Measurements from ENCODE around the gene MAGI1. TPM values are rescaled to one million over a fixed set of nuclear protein-coding genes. Genes with fewer than 3 reads are reported as not detected.
"Not testable (repeated sequence)": the region's sequence is repeated elsewhere in the genome, so short reads cannot be mapped to it uniquely, and the experiment has no call there.

The MAGI1 gene
- total RNA-seq, 1 experiment from 2014 or later, result 0.93 TPM

DNA sequence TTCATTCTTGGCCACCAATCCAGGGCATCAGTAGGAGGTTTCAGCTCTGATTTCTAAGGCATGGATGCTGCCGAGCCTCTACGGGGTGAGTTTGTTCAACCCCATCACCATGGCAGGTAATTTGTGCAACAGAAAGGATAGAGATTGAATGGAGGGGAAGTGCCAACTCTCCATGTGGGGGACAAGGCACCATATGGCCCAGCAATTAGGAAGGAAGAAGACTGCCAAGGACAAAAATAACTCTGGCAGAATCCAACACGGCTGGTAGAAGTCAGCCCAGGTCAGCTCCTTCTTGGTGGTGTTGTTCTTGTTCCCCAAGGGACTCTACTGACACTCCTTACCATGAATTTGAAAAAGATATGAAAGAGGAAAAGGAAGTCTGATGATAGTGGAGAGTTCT, 503.9 kb downstream of the MAGI1 start:
- DNase-seq (ENCODE audit: low spot score), result no peak

DNA sequence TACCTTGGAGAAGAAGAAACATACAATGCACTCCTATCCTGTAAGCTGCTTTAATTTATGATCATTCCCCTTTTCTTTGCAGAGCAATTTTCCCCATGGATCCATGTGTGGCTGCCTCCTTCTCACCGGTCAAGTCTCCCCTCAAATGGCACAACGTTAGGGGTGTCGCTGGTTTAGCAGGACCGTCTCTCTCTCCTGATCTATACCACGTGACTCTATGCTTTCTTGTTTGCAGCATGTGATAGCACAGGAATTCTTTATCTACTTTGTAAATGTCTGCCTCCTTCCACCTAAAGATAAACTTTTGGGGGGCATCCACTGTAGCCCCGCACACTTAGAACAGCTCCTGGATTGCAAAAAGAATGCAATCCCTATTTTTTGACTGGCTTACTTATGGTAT, 506.0 kb downstream of the MAGI1 start:
- DNase-seq (ENCODE audit: low spot score), result no peak

DNA sequence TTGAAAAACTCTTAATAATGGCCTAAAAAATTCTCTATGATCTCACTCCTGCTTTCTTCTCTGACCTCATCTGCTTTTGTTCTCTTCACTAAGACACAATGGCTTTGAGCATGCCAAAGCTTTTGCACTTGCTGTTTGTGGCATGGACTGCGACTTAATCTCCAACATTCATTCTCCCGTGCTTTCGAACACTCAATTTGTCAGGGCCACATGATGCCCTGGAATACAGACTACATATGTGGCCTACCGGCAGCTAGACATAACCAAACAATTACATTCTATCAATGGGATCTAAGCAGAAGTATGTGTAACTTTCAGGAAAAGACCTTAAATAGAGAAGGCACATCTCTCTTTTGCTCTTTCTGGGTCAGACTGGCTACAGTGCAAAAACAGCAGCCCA, 506.5 kb downstream of the MAGI1 start:
- no peak for DNase-seq (ENCODE audit: low spot score)

DNA sequence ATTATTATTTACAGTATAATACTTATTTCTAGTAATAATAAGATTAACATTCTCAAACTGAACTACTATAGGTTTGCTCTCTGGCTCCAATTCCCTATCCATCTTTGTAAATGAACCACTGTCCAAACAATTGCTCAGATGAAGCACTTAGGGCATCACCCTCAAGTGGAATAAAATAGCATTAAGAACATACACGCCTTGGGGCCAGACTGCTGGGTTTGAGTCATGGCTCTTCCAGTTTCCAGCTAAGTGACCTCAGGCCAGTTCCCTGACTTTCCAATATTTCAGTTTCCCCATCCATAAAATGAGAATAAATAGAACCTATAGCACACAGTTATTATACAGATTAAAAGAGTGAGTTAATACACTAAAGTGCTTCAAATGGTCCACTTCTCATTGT, 507.2 kb downstream of the MAGI1 start:
- DNase-seq (ENCODE audit: low spot score), result no peak

DNA sequence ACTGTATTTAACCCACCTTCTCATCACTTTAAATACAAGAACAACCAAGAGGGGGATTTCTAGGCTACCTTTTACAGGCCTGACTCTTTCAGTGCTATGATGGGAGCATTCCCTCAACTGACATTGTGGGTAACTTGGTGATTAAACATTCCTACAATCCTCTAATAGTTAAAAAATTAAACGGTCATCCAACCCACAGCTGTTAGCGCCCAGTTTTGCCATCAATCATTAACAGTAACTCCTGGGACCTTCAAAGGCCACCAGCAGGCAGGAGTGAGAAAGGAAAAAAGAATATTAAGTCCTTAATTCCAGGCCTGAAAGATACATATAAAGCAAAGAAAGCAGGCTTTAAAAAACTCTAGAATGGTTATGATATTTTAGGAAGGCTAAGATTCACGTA, 512.1 kb downstream of the MAGI1 start:
- no peak for DNase-seq (ENCODE audit: low spot score)

DNA sequence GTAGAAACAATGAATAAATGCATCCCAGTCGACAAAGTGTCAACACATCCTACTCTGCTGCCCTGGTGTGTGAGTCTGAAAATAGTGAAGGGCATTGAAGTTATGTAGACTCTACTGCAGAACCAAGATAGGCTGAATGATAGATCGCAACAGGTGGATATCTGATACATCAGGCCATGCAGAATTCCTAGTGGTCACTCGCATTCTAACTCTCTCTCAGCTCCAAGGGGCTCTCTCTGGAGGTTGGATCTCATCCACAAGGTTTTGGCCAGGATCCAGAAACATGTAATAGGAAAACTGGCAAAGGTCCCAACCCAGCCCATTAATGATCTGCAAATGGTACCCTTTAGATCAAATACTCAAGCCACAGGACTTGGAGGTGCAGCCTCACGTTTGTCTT, 514.1 kb downstream of the MAGI1 start:
- no peak for DNase-seq (ENCODE audit: low spot score)

DNA sequence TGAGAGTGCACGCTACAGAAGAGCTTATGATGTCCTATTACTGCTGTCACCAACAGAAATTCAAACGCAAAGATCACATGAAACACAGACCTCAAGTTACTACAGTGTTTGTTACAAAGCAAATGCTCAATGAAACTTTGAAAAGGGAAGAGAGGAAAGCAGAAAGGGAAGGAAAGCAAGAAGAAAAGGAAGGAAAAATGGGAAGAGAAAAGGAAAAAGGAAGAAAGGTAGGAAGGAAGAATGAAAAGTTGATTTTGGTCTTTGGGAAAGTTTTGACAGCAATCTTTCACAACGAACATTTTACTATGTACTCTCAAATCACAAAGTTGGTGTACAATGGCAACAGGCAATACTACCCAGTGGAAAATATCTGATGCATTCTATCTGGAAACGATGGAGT, 514.8 kb downstream of the MAGI1 start:
- no peak for DNase-seq (ENCODE audit: low spot score)

DNA sequence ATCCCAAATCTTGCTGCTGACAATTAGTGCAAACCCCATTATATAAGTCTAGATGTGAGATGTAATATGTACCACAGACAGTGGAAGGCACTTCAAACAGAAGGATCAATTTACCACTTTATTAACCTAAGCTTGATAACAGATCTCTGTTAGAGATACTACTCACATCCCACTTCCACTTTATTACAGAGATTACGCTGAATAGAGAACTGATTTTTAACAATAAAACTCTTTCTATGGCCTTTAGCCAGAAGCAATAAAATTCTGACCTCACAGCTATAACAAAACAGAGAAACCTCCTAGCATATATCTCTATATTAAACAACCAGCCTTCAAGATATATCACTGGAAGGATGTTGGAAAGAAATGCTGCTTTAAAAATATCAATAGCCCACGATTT, 517.7 kb downstream of the MAGI1 start:
- no peak for DNase-seq (ENCODE audit: low spot score)

DNA sequence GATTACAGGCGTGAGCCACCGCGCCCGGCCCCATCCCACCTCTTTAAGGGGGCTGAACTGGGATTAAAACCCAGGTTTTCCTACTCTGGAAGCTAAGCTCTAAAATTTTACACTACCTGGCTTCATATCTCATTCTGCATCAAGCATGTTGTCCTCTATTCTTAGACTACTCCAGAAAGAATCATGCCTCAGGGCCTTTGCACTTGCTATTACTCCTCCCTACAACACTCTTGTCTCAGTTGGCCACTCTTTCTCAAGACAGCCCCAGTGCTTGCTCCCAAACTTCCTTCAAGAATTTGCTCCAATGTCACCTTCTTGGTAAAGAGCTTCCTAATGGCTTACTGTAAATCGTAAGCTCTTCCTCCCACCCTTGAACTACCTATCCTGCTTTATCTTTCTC, 521.7 kb downstream of the MAGI1 start:
- DNase-seq (ENCODE audit: low spot score), result no peak

DNA sequence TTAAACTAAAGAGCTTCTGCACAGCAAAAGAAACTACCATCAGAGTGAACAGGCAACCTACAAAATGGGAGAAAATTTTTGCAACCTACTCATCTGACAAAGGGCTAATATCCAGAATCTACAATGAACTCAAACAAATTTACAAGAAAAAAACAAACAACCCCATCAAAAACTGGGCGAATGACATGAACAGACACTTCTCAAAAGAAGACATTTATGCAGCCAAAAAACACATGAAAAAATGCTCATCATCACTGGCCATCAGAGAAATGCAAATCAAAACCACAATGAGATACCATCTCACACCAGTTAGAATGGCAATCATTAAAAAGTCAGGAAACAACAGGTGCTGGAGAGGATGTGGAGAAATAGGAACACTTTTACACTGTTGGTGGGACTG, 524.4 kb downstream of the MAGI1 start:
- not testable (repeated sequence) for DNase-seq (ENCODE audit: low spot score)

DNA sequence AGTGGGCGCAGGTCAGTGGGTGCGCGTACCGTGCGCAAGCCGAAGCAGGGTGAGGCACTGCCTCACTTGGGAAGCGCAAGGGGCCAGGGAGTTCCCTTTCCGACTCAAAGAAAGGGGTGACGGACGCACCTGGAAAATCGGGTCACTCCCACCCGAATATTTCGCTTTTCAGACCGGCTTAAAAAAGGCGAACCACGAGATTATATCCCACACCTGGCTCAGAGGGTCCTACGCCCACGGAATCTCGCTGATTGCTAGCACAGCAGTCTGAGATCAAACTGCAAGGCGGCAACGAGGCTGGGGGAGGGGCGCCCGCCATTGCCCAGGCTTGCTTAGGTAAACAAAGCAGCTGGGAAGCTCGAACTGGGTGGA, 529.3 kb downstream of the MAGI1 start:
- not testable (repeated sequence) for DNase-seq (ENCODE audit: low spot score)

DNA sequence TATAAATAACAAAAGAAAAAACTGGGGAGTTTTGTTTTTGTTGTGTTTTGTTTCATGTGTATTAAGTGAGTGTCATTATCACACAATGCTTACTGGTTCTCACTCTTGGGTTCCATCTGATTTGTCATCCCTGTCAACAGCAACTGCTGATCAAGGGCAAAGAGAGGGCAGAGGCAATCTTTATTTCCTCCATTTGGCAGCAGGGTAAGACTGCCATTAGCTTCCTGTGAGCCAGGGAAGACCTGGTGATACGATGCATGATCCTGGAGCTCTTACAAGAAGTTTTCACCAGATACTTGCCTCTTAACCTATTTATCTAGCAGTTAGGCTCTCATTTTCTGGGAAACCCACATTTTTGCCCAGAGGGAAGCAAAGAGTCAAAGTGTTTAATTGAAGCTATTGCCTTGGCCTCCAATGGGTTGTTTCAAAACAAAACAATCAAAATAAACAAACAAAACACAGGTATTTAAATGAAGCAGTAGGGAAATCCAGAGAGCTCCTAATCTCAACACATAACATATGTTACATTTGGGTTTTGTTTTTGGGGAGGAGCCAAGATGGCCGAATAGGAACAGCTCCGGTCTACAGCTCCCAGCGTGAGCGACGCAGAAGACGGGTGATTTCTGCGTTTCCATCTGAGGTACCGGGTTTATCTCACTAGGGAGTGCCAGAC, 529.8 kb downstream of the MAGI1 start:
- DNase-seq (ENCODE audit: low spot score), result no peak

DNA sequence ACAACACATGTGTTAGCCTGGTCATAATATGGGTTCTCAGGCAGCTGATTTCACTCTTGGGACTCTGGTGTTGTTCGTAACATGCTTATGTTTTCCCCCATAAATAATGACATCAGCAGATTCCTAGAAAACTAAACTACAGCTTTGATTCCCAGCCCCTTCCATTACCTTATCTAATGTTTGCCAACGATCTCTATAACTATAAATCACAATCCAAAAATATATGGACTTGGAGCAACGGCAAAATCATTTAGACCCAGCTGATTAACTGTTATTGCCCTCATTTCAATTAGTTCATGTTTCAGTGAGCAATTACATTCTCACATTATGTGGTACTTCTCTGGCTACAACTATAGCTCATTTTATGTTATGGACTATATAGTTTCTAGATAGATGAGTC, 531.3 kb downstream of the MAGI1 start:
- DNase-seq (ENCODE audit: low spot score), result no peak

DNA sequence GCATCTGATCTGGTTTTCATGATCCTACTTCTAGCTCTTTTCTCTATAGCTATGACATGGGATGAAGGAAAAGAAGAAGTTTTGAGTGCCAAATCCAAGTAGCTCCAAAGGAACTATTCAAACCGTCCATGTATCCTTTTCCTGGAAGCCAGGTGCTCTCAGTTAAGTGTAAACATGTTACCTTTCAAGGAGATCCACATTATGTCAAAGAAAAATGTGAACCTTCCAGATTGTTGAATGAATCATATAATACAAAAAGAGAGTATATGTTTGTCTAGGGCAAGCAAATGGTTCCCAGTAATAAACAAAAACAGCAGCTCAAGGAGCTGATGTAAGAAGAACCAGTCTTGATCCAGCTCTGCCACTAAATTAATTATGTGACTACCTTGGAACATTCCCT, 534.9 kb downstream of the MAGI1 start:
- DNase-seq (ENCODE audit: low spot score), result no peak

DNA sequence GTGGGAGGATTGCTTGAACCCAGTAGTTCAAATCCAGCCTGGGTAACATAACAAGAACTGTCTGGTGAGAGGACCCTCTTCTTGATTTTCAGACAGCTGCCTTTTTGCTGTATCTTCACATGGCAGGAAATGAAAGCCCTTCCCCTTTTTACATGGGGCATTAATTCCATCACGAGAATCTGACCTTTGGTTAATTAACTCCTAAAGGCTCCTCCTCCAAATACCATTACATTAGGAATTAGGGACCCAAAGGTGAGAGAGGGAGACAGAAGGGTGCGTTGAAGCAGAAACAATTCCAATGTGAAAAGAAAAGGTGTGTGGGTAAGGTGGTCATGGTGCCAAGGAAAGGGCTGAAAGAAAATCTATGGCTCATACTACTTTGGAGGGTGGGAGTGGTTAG, 536.2 kb downstream of the MAGI1 start:
- no peak for DNase-seq (ENCODE audit: low spot score)

DNA sequence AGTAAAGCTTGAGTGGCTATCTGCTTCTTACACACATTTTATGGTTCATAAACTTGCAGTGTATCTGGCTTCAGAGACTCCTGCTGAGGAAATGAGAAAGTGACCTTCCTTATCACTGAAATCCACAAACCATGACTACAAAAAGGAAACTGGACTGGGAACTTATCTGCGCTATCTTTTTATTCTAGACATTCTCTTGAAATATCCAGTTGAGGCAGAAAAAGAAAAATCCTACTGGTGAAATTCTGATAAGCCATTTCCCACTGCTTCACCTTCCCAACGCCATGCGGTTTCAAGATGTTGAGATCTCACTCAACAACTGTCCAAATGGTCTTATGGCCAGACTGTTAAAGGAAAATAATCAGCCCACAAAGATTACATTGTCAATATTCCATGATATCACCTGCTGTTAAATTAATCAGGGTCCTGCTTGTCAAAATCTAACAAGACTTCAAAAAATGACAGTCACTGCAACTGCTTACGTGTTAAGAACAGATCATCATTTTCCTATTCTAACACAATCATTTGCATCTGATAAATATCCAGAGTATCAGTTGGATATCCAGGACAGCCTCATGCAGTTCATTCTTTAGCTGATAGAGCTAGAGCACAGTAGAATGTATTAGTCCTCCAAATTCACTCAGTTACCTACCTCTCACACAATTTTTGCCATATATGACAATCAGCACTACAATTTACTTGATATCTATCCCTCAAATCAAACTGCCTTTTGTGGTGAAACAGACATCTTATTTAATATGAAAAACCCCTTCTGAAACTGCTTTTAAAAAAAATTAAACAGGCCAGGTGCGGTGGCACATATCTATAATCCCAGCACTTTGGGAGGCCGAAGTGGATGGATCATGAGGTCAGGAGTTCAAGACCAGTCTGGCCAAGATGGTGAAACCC, 538.1 kb downstream of the MAGI1 start:
- DNase-seq (ENCODE audit: low spot score), result no peak

DNA sequence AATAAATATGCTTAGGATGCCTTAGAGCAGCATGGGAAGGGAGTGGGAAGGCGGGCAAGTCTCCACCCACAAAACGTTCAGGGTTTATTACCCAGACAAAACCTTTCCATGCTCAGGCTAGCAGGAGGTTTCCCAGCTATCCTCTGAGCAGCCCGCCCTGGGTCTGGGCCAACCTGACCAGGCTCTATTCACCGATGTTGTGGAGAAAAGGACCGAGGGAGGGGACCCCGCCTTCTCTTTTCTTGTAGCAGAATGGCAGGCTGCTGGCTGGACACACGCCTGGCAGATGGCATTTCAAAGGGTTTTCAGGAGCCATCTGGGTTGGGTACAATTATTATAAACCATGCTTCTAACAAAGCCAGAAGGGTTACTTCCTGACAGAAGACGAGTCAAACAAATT, 540.9 kb downstream of the MAGI1 start:
- no peak for DNase-seq (ENCODE audit: low spot score)

DNA sequence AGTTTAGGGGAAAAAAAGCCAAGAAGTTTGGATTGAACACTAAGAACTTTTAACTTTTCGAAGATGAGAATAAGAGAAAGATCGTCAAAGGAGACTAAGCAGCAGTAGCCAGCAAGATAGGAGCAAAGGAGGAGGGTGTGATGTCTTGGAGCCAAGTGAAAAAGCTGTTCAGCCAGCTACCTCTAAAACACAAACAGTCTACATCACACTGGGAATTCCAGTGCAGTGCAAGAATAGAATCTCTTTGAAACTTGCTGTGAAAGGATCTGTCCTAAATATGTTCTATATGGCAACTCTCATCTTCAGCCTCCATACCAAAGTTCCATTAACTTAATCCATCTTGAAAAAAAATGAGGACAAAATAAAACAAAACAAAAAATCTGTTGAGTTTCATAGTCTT, 541.5 kb downstream of the MAGI1 start:
- no peak for DNase-seq (ENCODE audit: low spot score)

DNA sequence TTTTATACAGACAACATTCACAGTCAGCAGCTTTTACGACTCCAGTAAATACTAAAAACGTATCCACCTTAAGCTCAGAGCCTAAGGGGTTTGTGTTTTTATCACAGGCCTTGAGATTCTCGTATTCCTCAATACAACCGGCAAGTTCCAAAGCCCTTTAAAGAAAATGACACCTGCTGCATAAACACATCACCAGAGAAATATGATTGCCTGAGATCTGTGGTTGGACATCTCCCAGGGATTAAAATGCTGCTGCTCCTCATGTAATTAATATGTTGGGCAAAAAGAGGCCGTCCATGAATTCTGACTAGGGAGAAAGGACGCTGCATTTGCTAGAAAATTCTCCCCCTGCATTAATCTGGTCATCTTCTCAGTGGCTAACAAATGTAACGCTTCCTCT, 544.8 kb downstream of the MAGI1 start:
- DNase-seq (ENCODE audit: low spot score), result no peak

DNA sequence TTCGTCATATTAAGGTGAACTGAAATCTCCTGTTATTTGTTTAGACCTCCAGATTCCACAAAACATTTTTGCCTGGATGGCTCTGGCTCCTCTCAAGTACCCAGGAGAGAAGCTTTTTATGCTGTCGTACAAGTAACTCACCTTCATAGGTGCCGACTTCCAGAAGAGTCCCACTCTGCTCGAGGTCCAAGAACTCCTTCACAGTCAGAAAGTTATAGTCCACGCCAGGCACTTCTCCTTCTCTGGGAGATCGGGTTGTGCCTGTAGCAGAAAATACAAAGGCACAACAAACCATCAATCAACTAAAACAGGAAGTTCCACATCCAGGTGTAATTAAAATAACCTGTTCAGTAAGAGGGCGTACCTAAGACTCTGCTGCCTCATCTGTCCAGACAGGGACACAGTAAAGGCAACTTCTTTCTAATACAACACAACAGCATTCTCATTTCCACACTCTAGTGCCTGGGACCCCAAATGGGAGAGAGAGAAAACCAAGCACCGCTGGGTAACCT, 545.3 kb downstream of the MAGI1 start:
- no peak for DNase-seq (ENCODE audit: low spot score)

DNA sequence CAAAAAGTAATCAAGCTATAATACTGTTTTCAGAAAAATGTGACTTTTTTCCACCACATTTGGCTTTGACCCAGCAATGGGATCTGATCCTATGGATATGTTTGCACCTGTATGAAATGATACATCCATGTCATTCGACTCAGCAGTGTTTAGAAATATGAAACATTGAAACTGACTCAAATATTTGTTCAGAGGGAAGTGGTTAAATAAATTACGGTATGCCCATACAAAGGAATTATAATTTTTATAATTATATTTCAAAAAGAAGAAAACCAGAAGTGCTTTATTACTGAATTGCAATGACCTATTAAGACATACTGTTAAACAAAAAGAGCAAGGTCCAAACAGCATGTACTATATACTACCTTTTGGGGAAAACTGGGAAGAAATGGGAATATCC, 546.5 kb downstream of the MAGI1 start:
- DNase-seq (ENCODE audit: low spot score), result no peak

DNA sequence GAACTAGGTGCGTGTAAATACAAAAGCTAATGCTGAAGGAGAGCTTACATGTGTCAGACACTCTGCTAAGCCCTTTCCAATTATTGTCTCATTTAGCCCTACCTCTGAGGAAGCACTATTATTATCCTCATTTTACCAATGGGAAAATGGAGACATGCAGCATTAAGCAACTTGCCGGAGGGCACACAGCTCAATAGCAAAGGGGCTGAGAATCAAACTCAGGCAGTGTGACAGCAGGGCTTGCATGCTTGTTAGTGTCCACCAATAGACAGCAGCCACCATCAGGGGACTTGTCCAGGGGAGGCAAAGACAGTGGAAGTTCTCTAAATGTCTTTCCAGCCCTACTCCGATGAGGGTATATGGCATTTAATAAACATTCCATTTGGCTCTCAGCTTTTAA, 548.6 kb downstream of the MAGI1 start:
- DNase-seq (ENCODE audit: low spot score), result no peak

DNA sequence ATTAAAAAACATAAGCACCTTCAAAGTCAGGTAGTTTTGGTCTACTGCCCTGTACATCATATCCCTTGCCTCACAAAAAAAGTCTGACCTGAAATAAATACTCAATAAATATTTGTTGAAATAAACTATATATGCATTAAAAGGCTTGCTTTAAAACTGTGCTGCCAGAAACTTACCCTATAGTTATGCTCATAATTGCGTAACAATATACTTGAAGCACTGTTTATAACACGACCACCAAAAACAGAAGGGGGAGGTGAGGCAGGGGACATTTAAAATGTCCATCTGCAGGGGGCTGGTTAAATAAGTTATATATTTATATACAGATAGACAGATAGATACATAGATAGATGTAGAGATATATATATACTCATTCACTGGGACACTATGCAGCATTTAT, 549.5 kb downstream of the MAGI1 start:
- DNase-seq (ENCODE audit: low spot score), result no peak

Data from H4 (cell line).